Endothelial cell (in vitro differentiated cells): ENCODE results near the gene KRT5. TPM values are rescaled to one million over a fixed set of nuclear protein-coding genes. Genes with fewer than 3 reads are reported as not detected.

Experiments used
- DNase-seq: peaks from one replicate; pipeline ENCODE4 v3.0.0; 2021; ENCODE audit warnings: low spot score
- H3K27ac Mint-ChIP-seq: one replicate; pipeline ENCODE4 v1.8.0; 2021; ENCODE audit warnings: mixed read lengths, inconsistent platforms; ENCODE audit not compliant: unreplicated experiment
- H3K27me3 Mint-ChIP-seq: one replicate; pipeline ENCODE4 v1.8.0; 2021; ENCODE audit warnings: mild to moderate bottlenecking, moderate library complexity, mixed read lengths, inconsistent platforms; ENCODE audit not compliant: unreplicated experiment
- H3K36me3 Mint-ChIP-seq: one replicate; pipeline ENCODE4 v1.8.0; 2021; ENCODE audit warnings: mild to moderate bottlenecking, low read depth, mixed read lengths, inconsistent platforms; ENCODE audit not compliant: unreplicated experiment
- H3K4me1 Mint-ChIP-seq: one replicate; pipeline ENCODE4 v1.8.0; 2021; ENCODE audit warnings: mild to moderate bottlenecking, mixed read lengths, inconsistent platforms; ENCODE audit not compliant: unreplicated experiment
- H3K4me3 Mint-ChIP-seq: one replicate; pipeline ENCODE4 v1.8.0; 2021; ENCODE audit warnings: mild to moderate bottlenecking, mixed read lengths, inconsistent platforms; ENCODE audit not compliant: unreplicated experiment
- H3K9me3 Mint-ChIP-seq: one replicate; pipeline ENCODE4 v1.8.0; 2021; ENCODE audit warnings: mixed read lengths, inconsistent platforms; ENCODE audit not compliant: unreplicated experiment
- CTCF ChIP-seq: fragments of 200-600 bp; sonication (generic); IDR thresholded peaks from one replicate; pipeline ENCODE4 v1.5.0; 2021; ENCODE audit warnings: antibody characterized with exemption; ENCODE audit not compliant: unreplicated experiment
- total RNA-seq: library from RNA; stranded (reverse); fragmentation: NEBNext Ultra II Directional; extraction: Animal tissue kit (Norgen Biotek cat#: 25700); gene quantifications from one replicate; pipeline ENCODE4 v1.2.1, GENCODE V29; 2021; ENCODE audit not compliant: unreplicated experiment

KRT5 gene
- total RNA-seq, 1 donor from 2014 or later: not detected

DNA sequence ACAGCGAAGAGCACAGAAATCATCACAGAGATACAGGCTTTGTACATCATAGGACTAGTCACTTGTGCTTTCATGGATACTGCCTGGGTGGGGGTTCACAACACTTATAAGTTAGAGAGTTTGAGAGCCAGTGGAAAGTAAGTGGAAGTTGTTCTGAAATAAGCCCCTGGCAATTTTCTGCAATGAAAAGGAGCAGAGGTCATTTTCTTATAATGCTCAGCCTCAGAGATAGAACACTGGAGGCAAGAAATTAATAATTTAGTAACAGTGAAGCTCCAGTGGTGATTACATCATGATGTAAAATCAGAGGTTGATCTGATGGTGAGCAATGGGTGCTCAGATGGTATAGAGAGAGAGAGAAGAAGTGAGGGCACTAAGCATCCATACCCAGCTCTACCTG, 33.0 kb downstream of the KRT5 start:
- Mint-ChIP-seq H3K4me1 (no peaks in the 10 kb centered on the region), H3K27me3 (peaks cover 2% of the 10 kb centered on the region), H3K4me3 (no peak overlapping the region), H3K36me3 (no peaks in the 10 kb centered on the region), H3K9me3 (no peaks in the 10 kb centered on the region), H3K27ac (no peak overlapping the region)
- no peak for DNase-seq
- TF ChIP-seq CTCF: no peak

- Mint-ChIP-seq H3K9me3 (no peaks in the 10 kb centered on the region), H3K27me3 (peaks cover 2% of the 10 kb centered on the region), H3K4me3 (no peak overlapping the region), H3K36me3 (no peaks in the 10 kb centered on the region), H3K27ac (no peak overlapping the region), H3K4me1 (no peaks in the 10 kb centered on the region)
- DNase-seq: no peak
- no peak for TF ChIP-seq CTCF
These were observed 33.8 kb downstream of the KRT5 start for GRCh38 chr12:52486166-52487105.

DNA sequence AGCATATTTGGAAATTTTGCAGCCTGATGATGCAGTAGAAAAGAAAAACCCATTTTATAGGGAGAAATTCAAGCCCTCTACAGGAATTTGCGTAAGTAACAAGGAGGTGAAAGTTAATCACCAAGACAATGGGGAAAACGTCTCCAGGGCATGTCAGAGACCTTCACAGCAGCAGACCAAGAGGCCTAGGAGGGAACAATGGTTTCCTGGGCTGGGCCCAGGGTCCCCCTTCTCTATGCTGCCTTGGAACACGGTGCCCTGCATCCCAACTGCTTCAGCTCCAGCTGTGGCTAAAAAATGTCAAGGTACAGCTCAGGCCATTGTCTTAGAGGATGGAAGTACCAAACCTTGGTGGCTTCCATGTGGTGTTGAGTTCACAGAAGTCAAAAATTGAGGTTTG, 40.1 kb downstream of the KRT5 start:
- Mint-ChIP-seq H3K4me1 (no peaks in the 10 kb centered on the region), H3K27me3 (peaks cover 4% of the 10 kb centered on the region), H3K36me3 (peaks cover 3% of the 10 kb centered on the region), H3K27ac (no peak overlapping the region), H3K9me3 (no peaks in the 10 kb centered on the region), H3K4me3 (no peak overlapping the region)
- TF ChIP-seq CTCF: no peak
- DNase-seq: no peak

- Mint-ChIP-seq H3K27me3 (peaks cover 4% of the 10 kb centered on the region), H3K27ac (no peak overlapping the region), H3K36me3 (peaks cover 3% of the 10 kb centered on the region), H3K4me3 (no peak overlapping the region), H3K9me3 (no peaks in the 10 kb centered on the region), H3K4me1 (no peaks in the 10 kb centered on the region)
- no peak for DNase-seq
- TF ChIP-seq CTCF: no peak
These were observed 42.5 kb downstream of the KRT5 start for GRCh38 chr12:52477651-52478050.

DNA sequence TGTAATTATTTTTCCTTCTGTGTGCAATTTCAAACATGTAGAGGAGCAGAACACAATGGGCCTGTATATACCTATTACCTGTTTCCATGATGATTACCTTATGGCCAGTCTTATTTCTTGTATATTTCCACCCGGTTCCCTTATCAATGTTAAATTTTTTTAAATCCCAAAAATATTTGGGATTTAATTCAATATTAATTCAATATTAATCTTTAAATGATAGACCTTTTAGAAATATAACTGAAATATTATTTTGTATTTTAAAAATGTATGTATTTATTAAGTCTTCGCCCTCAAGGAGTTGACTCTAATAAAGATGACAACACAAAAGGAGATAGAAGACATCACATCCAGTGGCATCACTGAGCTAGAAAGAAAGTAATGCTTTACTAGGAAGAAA, 46.0 kb downstream of the KRT5 start:
- Mint-ChIP-seq H3K36me3 (no peaks in the 10 kb centered on the region), H3K9me3 (no peaks in the 10 kb centered on the region), H3K4me1 (no peaks in the 10 kb centered on the region), H3K27ac (no peak overlapping the region), H3K4me3 (no peak overlapping the region), H3K27me3 (peaks cover under 1% of the 10 kb centered on the region)
- no peak for DNase-seq
- TF ChIP-seq CTCF: no peak
